Neural progenitor cell (in vitro differentiated cells): ENCODE results near the gene PFN4. TPM values are rescaled to one million over a fixed set of nuclear protein-coding genes. Genes with fewer than 3 reads are reported as not detected.

ENCODE experiments used
- DNase-seq: peaks from one replicate; pipeline ENCODE4 v3.0.0-alpha.2; 2016; ENCODE audit warnings: low spot score
- H2AFZ ChIP-seq: fragments of 200-600 bp; sonication (generic); replicated peaks from 2 replicates; pipeline ENCODE4 v1.6.1; 2016; ENCODE audit warnings: antibody characterized with exemption
- H3F3A ChIP-seq: fragments of 200-600 bp; sonication (generic); 2 replicates; pipeline ENCODE4 v1.6.1; 2016; ENCODE audit warnings: antibody characterized with exemption, low read depth
- H3K27ac ChIP-seq: fragments of 200-600 bp; sonication (generic); 2 replicates; pipeline ENCODE4 v1.5.1; 2016; ENCODE audit warnings: mild to moderate bottlenecking
- H3K27me3 ChIP-seq: fragments of 200-600 bp; sonication (generic); 2 replicates; pipeline ENCODE4 v1.6.1; 2016; ENCODE audit warnings: mild to moderate bottlenecking, moderate library complexity
- H3K36me3 ChIP-seq: fragments of 200-600 bp; sonication (generic); 2 replicates; pipeline ENCODE4 v1.5.1; 2016
- H3K4me1 ChIP-seq: fragments of 200-600 bp; sonication (generic); 2 replicates; pipeline ENCODE4 v1.6.1; 2016; ENCODE audit warnings: mixed run types
- H3K4me2 ChIP-seq: fragments of 200-600 bp; sonication (generic); 2 replicates; pipeline ENCODE4 v1.6.1; 2016
- H3K4me3 ChIP-seq: fragments of 200-600 bp; sonication (generic); 2 replicates; pipeline ENCODE4 v1.5.1; 2016
- H3K79me2 ChIP-seq: fragments of 200-600 bp; sonication (generic); 2 replicates; pipeline ENCODE4 v1.6.1; 2016; ENCODE audit warnings: low read depth
- H3K9ac ChIP-seq: fragments of 200-600 bp; sonication (generic); 2 replicates; pipeline ENCODE4 v1.6.1; 2016
- H3K9me3 ChIP-seq: fragments of 200-600 bp; sonication (generic); 2 replicates; pipeline ENCODE4 v1.5.1; 2016; ENCODE audit warnings: low read depth
- H4K20me1 ChIP-seq: fragments of 200-600 bp; sonication (generic); 2 replicates; pipeline ENCODE4 v1.6.1; 2016; ENCODE audit warnings: low read depth
- H3K27ac Mint-ChIP-seq: 3 replicates; pipeline ENCODE4 v1.8.0; 2021; ENCODE audit warnings: mixed read lengths
- H3K27me3 Mint-ChIP-seq: 2 replicates; pipeline ENCODE4 v1.8.0; 2022; ENCODE audit warnings: low read depth, mild to moderate bottlenecking, inconsistent platforms, moderate library complexity, mixed read lengths; ENCODE audit not compliant: insufficient read depth
- H3K36me3 Mint-ChIP-seq: 3 replicates; pipeline ENCODE4 v1.8.0; 2021; ENCODE audit warnings: mixed read lengths
- H3K4me1 Mint-ChIP-seq: 3 replicates; pipeline ENCODE4 v1.8.0; 2021; ENCODE audit warnings: mixed read lengths
- H3K4me3 Mint-ChIP-seq: 3 replicates; pipeline ENCODE4 v1.8.0; 2021; ENCODE audit warnings: mild to moderate bottlenecking, moderate library complexity, mixed read lengths
- H3K9me3 Mint-ChIP-seq: 3 replicates; pipeline ENCODE4 v1.8.0; 2020; ENCODE audit warnings: mixed read lengths
- CTCF ChIP-seq: fragments of 200-600 bp; sonication (generic); IDR thresholded peaks from 2 replicates; pipeline ENCODE4 v1.5.1; 2017; ENCODE audit warnings: antibody characterized with exemption, mild to moderate bottlenecking
- EZH2 ChIP-seq: fragments of 200-600 bp; sonication (generic); IDR thresholded peaks from 2 replicates; pipeline ENCODE4 v1.6.1; 2017; ENCODE audit warnings: antibody characterized with exemption, mild to moderate bottlenecking, moderate library complexity
- EZH2phosphoT487 ChIP-seq: fragments of 200-600 bp; sonication (generic); IDR thresholded peaks from 2 replicates; pipeline ENCODE4 v1.6.1; 2017; ENCODE audit warnings: antibody characterized with exemption
- total RNA-seq: library from RNA; depleted of rRNA; stranded (reverse); fragments of >200 nt; gene quantifications from 2 replicates; pipeline ENCODE4 v1.2.3, GENCODE V29; 2015; ENCODE audit warnings: low replicate concordance

PFN4 gene
- total RNA-seq, 1 donor from 2014 or later = 0.21 TPM

- H3K9ac ChIP-seq = no peak overlapping the region
- Mint-ChIP-seq H3K9me3 (peaks cover 35% of the 10 kb centered on the region), H3K27me3 (peaks cover 9% of the 10 kb centered on the region), H3K4me3 (no peak overlapping the region), H3K27ac (no peak overlapping the region), H3K4me1 (no peaks in the 10 kb centered on the region), H3K36me3 (peaks cover 2% of the 10 kb centered on the region)
- no peaks in the 10 kb centered on the region for H3K4me1 ChIP-seq
- H3K9me3 ChIP-seq = no peaks in the 10 kb centered on the region
- no peaks in the 10 kb centered on the region for H3K79me2 ChIP-seq
- TF ChIP-seq CTCF = no peak
- TF ChIP-seq EZH2 = no peak
- TF ChIP-seq EZH2phosphoT487 = no peak
- H3F3A ChIP-seq = no peaks in the 10 kb centered on the region
- no peaks in the 10 kb centered on the region for H3K27me3 ChIP-seq
- H3K27ac ChIP-seq = no peak overlapping the region
- no peak overlapping the region for H2AFZ ChIP-seq
- H3K4me3 ChIP-seq = no peak overlapping the region
- no peak overlapping the region for H3K4me2 ChIP-seq
- H4K20me1 ChIP-seq = no peaks in the 10 kb centered on the region
- no peaks in the 10 kb centered on the region for H3K36me3 ChIP-seq
- DNase-seq = no peak
Observed at GRCh38 chr2:24106786-24107185, 16.3 kb downstream of the PFN4 start.

- H3K9me3 Mint-ChIP-seq = peaks cover 35% of the 10 kb centered on the region
- H3K79me2 ChIP-seq = no peaks in the 10 kb centered on the region
- no peaks in the 10 kb centered on the region for H3F3A ChIP-seq
- TF ChIP-seq CTCF = no peak
- TF ChIP-seq EZH2phosphoT487 = no peak
- TF ChIP-seq EZH2 = no peak
- H3K27me3 ChIP-seq = no peaks in the 10 kb centered on the region
- no peak overlapping the region for H3K27ac ChIP-seq
- no peaks in the 10 kb centered on the region for H3K4me1 ChIP-seq
- no peak overlapping the region for H3K4me3 ChIP-seq
- H3K9me3 ChIP-seq = no peaks in the 10 kb centered on the region
- H4K20me1 ChIP-seq = no peaks in the 10 kb centered on the region
- no peak overlapping the region for H3K27ac Mint-ChIP-seq
- peaks cover 3% of the 10 kb centered on the region for H3K27me3 Mint-ChIP-seq
- no peaks in the 10 kb centered on the region for H3K36me3 ChIP-seq
- H3K9ac ChIP-seq = no peak overlapping the region
- no peak overlapping the region for H3K4me2 ChIP-seq
- no peaks in the 10 kb centered on the region for H3K4me1 Mint-ChIP-seq
- H3K4me3 Mint-ChIP-seq = no peak overlapping the region
- H2AFZ ChIP-seq = no peak overlapping the region
- H3K36me3 Mint-ChIP-seq = peaks cover 2% of the 10 kb centered on the region
- no peak for DNase-seq
Observed at GRCh38 chr2:24105816-24106215, 17.3 kb downstream of the PFN4 start.

- Histone ChIP-seq H3K4me3 (no peak overlapping the region), H2AFZ (no peak overlapping the region), H3K9ac (no peak overlapping the region), H3K4me2 (no peak overlapping the region), H3K36me3 (no peaks in the 10 kb centered on the region), H3K79me2 (no peaks in the 10 kb centered on the region), H3K4me1 (no peaks in the 10 kb centered on the region), H4K20me1 (no peaks in the 10 kb centered on the region), H3F3A (no peaks in the 10 kb centered on the region), H3K9me3 (no peaks in the 10 kb centered on the region), H3K27ac (no peak overlapping the region), H3K27me3 (no peaks in the 10 kb centered on the region)
- no peak for DNase-seq
- peaks cover 2% of the 10 kb centered on the region for H3K36me3 Mint-ChIP-seq
- no peak overlapping the region for H3K4me3 Mint-ChIP-seq
- no peak overlapping the region for H3K27ac Mint-ChIP-seq
- no peaks in the 10 kb centered on the region for H3K27me3 Mint-ChIP-seq
- TF ChIP-seq EZH2phosphoT487 (no peak), CTCF (no peak), EZH2 (no peak)
- H3K9me3 Mint-ChIP-seq = peaks cover 37% of the 10 kb centered on the region
- no peaks in the 10 kb centered on the region for H3K4me1 Mint-ChIP-seq
Observed at GRCh38 chr2:24104906-24105305, 18.2 kb downstream of the PFN4 start.
